DMS53 (cell line): ENCODE data around the gene HMCN1.
"Not testable (repeated sequence)": the region's sequence is repeated elsewhere in the genome, so short reads cannot be mapped to it uniquely, and the experiment has no call there.

ENCODE experiments used
- DNase-seq: peaks from one replicate; lab custom pipeline; 2025; lab: John Stamatoyannopoulos, UW

HMCN1 gene

GRCh38 chr1:185741551-185741950 is 7.4 kb downstream of the HMCN1 start:
- no peak for DNase-seq

GRCh38 chr1:185742403-185742802 is 8.2 kb downstream of the HMCN1 start:
- DNase-seq = no peak

GRCh38 chr1:185745165-185745564 is 11.0 kb downstream of the HMCN1 start:
- DNase-seq = no peak

GRCh38 chr1:185759061-185759460 is 24.9 kb downstream of the HMCN1 start:
- peak; percentile 31 for DNase-seq

GRCh38 chr1:185761841-185762240 is 27.6 kb downstream of the HMCN1 start:
- no peak for DNase-seq

- no peak for DNase-seq
Observed at GRCh38 chr1:185767508-185768120, 33.4 kb downstream of the HMCN1 start.

- DNase-seq = no peak
Observed at GRCh38 chr1:185768371-185768770, 34.2 kb downstream of the HMCN1 start.

- DNase-seq = no peak
Observed at GRCh38 chr1:185769136-185769535, 34.9 kb downstream of the HMCN1 start.

- DNase-seq = no peak
Observed at GRCh38 chr1:185774394-185774793, 40.2 kb downstream of the HMCN1 start.

- DNase-seq = no peak
Observed at GRCh38 chr1:185775501-185775900, 41.3 kb downstream of the HMCN1 start.

- no peak for DNase-seq
Observed at GRCh38 chr1:185776522-185776921, 42.3 kb downstream of the HMCN1 start.

GRCh38 chr1:185783860-185784259 is 49.7 kb downstream of the HMCN1 start:
- not testable (repeated sequence) for DNase-seq

GRCh38 chr1:185785586-185785985 is 51.4 kb downstream of the HMCN1 start:
- DNase-seq = no peak

GRCh38 chr1:185786524-185786923 is 52.3 kb downstream of the HMCN1 start:
- DNase-seq = no peak

GRCh38 chr1:185787238-185787637 is 53.0 kb downstream of the HMCN1 start:
- no peak for DNase-seq

GRCh38 chr1:185788386-185788785 is 54.2 kb downstream of the HMCN1 start:
- no peak for DNase-seq

GRCh38 chr1:185789501-185790193 is 55.5 kb downstream of the HMCN1 start:
- no peak for DNase-seq

GRCh38 chr1:185790194-185790735 is 56.1 kb downstream of the HMCN1 start:
- no peak for DNase-seq

GRCh38 chr1:185792040-185792439 is 57.8 kb downstream of the HMCN1 start:
- no peak for DNase-seq

GRCh38 chr1:185794495-185794894 is 60.3 kb downstream of the HMCN1 start:
- not testable (repeated sequence) for DNase-seq

GRCh38 chr1:185795181-185795580 is 61.0 kb downstream of the HMCN1 start:
- DNase-seq = no peak

GRCh38 chr1:185798505-185798904 is 64.3 kb downstream of the HMCN1 start:
- DNase-seq = no peak

GRCh38 chr1:185803241-185803640 is 69.0 kb downstream of the HMCN1 start:
- no peak for DNase-seq

GRCh38 chr1:185804206-185804605 is 70.0 kb downstream of the HMCN1 start:
- DNase-seq = no peak
